RKO (cell line): ENCODE data around the gene PERM1.
"Not testable (repeated sequence)": the region's sequence is repeated elsewhere in the genome, so short reads cannot be mapped to it uniquely, and the experiment has no call there.

Experiments used
- DNase-seq: peaks from one replicate; pipeline ENCODE4 v3.0.0-alpha.2; 2016; ENCODE audit warnings: low spot score

The PERM1 gene

DNA sequence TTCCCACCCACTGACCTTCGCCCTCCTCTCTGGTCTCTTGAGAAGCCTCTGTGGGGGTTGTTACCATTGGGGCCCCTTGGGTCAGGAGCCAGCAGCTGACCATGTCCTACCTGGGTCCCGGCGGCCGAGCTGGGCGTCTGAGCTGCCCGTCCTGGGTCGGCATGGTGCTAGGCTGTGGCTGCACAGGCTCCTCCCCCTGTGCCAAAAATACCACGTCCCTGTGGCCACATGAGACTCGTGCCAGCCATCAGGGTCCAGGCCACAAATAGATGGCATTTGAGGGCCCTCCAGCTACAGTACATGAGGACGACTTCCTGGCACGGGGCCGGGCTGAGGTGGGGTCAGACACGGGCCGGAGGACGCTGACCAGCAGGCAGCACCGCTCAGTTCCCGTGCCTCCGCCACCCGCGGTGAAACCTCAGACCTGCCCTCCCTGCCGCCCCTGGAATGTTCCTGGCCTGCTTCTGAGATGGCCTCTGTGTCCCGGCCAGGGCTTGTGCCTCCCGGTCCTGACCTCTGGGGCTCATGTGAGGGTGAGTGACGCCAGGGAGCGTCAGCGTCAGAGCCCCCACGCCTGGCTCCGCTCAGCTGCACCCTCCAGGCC, at the start of gene PERM1:
TSS of gene PERM1 (minus strand) at position 139 of the 604 bp plus-strand sequence. CDS start 1,064 bp downstream, outside the sequence.
- no peak for DNase-seq

DNA sequence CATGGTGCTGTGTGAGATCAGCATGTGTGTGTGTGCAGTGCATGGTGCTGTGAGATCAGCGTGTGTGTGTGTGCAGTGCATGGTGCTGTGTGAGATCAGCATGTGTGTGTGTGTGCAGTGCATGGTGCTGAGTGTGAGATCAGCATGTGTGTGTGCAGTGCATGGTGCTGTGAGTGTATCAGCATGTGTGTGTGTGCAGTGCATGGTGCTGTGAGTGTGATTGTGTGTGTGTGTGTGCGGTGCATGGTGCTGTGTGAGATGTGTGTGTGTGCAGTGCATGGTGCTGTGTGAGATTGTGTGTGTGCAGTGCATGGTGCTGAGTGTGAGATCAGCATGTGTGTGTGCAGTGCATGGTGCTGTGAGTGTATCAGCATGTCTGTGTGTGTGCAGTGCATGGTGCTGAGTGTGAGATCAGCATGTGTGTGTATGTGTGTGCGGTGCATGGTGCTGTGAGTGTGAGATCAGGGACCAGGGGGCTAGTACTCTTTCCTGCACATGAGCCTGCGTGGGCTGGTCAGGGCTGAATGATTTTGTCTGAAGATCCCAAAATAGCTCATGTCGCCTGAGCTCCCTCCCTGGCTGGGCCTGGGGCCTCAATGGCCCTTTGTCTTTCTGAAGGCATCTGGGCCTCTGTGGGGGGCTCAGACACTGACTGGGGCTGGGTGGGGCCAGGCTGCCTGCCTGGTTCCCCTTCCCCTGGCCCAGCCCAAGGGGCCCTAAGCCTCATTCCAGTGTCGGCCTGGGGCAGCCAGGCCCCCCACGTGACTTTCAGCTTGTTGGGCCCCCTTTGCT, 49.2 kb upstream of the PERM1 start:
- DNase-seq = not testable (repeated sequence)

DNA sequence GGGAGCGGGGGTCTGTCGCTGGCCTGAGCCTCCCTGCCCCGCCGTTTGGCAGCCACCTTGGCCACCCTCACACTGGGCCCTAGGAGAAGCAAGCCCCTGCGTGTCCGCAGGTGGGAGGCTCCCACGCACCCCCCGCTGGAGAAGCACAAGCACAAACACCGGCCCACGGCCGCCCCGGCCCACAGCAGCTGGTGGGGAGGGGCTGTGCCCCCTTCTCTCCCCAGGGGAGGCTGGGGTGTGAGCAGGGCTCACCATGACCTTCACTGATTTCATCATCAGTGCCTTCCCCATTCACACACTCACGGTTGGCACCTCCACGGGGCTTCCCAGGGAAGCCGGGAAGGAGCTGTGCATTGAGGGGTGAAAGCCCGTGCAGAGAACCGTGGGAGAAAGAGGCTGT, 45.9 kb upstream of the PERM1 start:
- no peak for DNase-seq

DNA sequence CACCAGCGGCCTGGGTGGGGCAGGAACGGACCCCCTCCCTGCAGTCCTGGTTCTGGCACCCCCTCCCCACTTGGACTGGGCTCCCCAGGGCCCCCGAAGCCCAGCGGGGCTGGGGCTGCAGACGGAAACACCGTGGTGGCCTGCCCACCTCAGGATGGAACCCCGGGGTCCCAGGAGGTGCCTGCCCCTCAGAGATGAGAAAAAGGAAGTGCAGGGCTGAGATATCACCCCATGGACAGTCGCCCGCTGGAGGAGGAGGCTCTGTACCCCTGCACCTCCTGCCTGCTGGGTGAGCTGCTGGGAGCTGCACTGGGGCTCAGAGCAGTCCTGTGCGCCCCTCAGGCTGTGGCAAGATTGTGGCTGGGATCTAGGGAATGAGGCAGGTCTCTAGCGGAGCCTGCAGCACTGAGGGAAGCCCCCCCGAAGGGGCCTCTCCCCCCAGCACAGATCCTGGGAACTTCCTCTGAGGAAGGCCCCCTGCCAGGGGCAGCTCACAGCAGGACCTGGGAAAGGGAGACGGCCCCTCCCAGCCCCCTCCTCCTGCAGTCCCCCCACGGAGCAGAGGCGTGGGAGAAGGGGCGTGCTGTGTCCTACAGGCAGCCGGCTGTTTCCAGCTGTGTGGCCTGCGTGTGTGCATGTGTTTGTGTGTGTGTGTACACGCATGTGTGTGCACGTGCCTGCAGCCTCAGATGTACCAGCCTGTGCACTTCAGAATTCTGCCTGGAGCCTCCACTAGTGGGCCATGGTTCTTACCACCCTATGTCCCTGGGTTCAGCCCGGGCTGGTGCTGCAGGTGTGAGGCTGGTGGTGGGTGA, 44.9 kb upstream of the PERM1 start:
- no peak for DNase-seq

GRCh38 chr1:1025730-1026129, 43.8 kb upstream of the PERM1 start:
- DNase-seq = no peak

- no peak for DNase-seq
These were observed 43.1 kb upstream of the PERM1 start for GRCh38 chr1:1024771-1025699.

- no peak for DNase-seq
These were observed 42.4 kb upstream of the PERM1 start for GRCh38 chr1:1024149-1024770.

GRCh38 chr1:1023700-1024099, 41.8 kb upstream of the PERM1 start:
- no peak for DNase-seq

DNA sequence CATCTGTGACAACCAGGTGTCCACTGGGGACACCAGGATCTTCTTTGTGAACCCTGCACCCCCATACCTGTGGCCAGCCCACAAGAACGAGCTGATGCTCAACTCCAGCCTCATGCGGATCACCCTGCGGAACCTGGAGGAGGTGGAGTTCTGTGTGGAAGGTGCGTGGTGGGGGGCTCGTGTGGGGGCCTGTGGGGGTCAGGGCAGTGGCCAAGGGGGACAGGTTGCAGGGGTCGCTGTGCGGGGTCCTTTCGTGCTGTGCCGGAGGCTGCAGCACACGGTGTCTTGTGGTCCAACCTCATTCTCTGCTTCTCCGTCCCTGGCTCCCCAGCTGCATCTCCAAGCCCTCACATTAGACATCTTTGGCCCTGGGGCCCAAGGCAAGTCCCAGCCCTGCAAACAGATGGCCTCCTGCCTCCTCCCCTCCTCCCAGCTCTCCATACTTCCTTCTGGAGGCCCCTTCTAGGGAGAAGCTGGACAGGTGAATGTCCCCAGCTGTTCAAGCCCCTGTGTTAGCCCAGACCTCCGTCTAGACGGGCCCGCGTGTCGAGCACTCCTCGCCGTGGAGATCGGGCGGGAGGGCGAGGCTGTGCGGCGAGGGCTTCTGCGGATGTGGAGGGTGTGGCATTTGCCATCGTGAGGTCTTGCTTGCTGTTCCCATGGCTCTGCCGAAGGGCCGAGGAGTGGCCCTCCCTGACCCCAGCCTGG, 40.6 kb upstream of the PERM1 start:
- DNase-seq = no peak

DNA sequence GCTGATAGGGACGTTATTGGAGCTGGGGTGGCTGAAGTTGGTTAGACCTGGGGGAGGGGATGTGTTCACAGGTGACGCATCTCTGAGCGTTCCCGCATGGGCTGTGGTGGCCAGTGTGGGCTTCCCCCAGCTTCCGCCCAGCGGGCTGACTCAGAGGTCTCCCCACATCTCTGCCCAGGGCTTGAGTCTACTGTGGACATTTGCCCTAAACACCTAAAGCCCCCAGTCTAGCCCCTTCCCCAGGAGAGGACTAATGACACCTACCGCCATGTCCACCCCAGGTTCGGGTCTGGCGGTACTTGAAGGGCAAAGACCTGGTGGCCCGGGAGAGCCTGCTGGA, 40.0 kb upstream of the PERM1 start:
- DNase-seq = peak; percentile 76

GRCh38 chr1:1021010-1021919, 39.4 kb upstream of the PERM1 start:
- peak; percentile 68 for DNase-seq

GRCh38 chr1:1020415-1021009, 38.6 kb upstream of the PERM1 start:
- peak; percentile 55 for DNase-seq

DNA sequence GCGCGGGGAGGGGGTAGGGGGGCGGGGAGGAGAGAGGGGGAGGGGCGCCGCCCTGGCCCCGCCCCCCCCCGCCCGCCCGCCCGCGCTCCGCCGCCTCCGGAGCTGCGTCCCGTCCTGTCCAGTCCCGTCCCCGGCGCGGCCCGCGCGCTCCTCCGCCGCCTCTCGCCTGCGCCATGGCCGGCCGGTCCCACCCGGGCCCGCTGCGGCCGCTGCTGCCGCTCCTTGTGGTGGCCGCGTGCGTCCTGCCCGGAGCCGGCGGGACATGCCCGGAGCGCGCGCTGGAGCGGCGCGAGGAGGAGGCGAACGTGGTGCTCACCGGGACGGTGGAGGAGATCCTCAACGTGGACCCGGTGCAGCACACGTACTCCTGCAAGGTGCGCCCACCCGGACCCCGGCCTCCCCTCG, 38.1 kb upstream of the PERM1 start, which contains the start of gene AGRN:
TSS of gene AGRN (plus strand) at position 121 of the 405 bp plus-strand sequence. CDS start at position 174, 53 bp downstream.
- peak; percentile 55 for DNase-seq

DNA sequence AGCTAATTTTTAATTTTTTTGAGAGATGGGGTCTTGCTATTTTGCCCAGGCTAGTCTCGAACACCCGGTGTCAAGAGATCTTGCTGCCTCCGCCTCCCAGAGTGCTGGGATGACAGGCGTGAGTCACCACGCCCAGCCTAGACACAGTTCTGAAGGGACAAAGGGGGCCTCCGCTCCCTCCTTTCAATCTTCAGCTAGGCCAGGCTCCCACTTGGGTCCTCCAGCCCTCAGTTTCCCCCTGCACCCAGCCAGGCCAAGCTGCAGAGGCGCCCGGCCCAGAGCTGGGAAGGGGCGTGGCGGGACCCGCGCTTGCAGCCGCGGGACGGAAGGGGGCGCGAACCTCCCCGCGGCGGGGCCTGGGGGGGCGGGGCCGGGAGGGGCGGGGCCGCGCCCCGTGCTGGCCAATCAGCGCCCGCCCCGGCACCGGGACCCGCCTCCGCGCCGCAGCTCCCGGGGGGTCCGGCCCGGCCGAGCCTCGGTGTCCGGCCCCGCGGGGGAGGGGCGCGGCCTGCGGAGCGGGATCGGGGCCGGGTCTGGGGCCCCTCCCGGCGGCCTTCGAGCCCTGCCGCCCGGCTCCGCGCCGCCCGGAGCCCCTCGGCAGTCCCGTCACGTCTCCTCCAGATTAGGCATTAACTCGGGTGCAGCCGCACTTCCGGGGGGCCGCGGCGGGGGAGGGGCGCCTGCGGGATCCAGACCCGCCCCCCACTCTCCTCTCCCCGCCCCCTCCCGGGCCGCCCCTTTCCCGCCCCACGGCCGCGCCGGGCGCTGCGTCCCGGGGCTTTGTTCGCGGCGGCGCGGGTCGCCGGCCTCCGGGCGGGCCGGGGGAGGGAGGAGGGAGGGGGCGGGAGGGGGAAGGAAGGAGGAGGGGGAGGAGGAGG, 37.5 kb upstream of the PERM1 start:
- peak; percentile 83 for DNase-seq

GRCh38 chr1:1018321-1018685, 36.4 kb upstream of the PERM1 start:
- DNase-seq = not testable (repeated sequence)

GRCh38 chr1:1017397-1018320, 35.8 kb upstream of the PERM1 start:
- DNase-seq = not testable (repeated sequence)
